Activated naive CD8-positive, alpha-beta T cell treated with anti-CD3 and anti-CD28 coated beads for 36 hours (primary cell): ENCODE results near the gene PHC2. TPM values are rescaled to one million over a fixed set of nuclear protein-coding genes. Genes with fewer than 3 reads are reported as not detected.
A peak's percentile ranks its signal among the peaks of the same experiment; 100 is the strongest.

Source experiments
- DNase-seq: peaks from one replicate; pipeline ENCODE4 v3.0.0; 2021
- H3K27ac Mint-ChIP-seq: one replicate; pipeline ENCODE4 v1.8.0; 2022; ENCODE audit warnings: mild to moderate bottlenecking, moderate library complexity, mixed read lengths
- H3K27me3 Mint-ChIP-seq: one replicate; pipeline ENCODE4 v1.8.0; 2022; ENCODE audit warnings: mild to moderate bottlenecking, mixed read lengths
- H3K36me3 Mint-ChIP-seq: one replicate; pipeline ENCODE4 v1.8.0; 2021; ENCODE audit warnings: mild to moderate bottlenecking, mixed read lengths
- H3K4me1 Mint-ChIP-seq: one replicate; pipeline ENCODE4 v1.8.0; 2021; ENCODE audit warnings: mixed read lengths
- H3K4me3 Mint-ChIP-seq: one replicate; pipeline ENCODE4 v1.8.0; 2022; ENCODE audit warnings: mild to moderate bottlenecking, moderate library complexity, mixed read lengths
- H3K9me3 Mint-ChIP-seq: one replicate; pipeline ENCODE4 v1.8.0; 2022; ENCODE audit warnings: mixed read lengths
- total RNA-seq, 2 experiments: library from RNA; stranded (reverse); gene quantifications; one replicate each; pipeline ENCODE4 v1.2.3, GENCODE V29; 2021

The PHC2 gene, protein sequence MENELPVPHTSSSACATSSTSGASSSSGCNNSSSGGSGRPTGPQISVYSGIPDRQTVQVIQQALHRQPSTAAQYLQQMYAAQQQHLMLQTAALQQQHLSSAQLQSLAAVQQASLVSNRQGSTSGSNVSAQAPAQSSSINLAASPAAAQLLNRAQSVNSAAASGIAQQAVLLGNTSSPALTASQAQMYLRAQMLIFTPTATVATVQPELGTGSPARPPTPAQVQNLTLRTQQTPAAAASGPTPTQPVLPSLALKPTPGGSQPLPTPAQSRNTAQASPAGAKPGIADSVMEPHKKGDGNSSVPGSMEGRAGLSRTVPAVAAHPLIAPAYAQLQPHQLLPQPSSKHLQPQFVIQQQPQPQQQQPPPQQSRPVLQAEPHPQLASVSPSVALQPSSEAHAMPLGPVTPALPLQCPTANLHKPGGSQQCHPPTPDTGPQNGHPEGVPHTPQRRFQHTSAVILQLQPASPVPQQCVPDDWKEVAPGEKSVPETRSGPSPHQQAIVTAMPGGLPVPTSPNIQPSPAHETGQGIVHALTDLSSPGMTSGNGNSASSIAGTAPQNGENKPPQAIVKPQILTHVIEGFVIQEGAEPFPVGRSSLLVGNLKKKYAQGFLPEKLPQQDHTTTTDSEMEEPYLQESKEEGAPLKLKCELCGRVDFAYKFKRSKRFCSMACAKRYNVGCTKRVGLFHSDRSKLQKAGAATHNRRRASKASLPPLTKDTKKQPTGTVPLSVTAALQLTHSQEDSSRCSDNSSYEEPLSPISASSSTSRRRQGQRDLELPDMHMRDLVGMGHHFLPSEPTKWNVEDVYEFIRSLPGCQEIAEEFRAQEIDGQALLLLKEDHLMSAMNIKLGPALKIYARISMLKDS
- 10 to 100 TPM; 26.9 to 28.7 TPM for total RNA-seq

DNA sequence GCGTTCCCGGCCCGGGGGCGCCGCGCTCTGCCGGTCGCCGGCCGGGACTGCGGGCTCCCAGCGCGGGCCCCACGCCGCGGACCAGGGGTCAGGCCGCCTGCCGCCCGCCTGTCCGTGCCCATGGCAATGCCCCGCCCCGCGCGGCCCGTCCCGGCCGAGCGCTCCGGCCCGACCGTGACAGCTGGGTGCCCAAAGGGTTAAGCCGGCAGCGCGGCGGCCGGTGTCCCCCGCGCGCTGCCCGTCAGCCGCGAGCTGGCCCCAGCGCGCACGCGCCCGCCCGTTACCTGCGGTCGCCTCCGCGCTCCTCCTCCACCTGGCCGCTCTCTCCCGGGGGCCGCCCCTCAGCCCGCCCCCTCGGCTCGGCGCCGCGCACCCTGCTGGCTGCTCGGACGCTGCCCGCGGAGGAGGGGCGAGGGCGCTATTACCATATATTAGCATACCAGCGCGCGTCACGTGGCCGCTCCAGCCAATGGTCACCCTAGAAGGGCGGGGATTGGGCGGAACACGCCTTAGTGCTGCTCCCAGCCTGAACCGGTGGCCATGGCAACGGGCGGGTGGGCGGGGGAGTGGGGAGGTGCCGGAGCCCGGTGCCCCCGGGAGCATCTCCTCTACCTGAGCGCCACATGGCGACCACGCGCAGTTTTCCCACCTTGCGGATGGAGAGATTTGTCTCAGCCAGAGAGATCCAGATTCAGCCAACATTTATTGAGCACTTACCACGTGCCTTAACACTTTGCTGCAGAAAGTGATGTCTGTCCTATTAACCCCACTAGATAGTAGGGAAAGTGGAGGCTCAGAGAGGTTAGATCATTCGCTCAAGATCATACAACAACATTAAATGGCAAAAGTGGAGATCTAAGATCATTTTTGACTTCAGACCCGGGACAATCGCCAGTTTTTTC, at the start of gene PHC2:
Gene PHC2 (minus strand): TSS at position 404 of the 902 bp plus-strand sequence. CDS start 55,556 bp downstream, outside the sequence.
- Mint-ChIP-seq H3K4me1 (peaks cover 8% of the 10 kb centered on the region), H3K36me3 (no peaks in the 10 kb centered on the region), H3K27me3 (no peaks in the 10 kb centered on the region), H3K9me3 (no peaks in the 10 kb centered on the region), H3K4me3 (peak within 1 kb of the TSS; percentile 54), H3K27ac (no peak within 1 kb of the TSS)
- DNase-seq, result peak; percentile 95

DNA sequence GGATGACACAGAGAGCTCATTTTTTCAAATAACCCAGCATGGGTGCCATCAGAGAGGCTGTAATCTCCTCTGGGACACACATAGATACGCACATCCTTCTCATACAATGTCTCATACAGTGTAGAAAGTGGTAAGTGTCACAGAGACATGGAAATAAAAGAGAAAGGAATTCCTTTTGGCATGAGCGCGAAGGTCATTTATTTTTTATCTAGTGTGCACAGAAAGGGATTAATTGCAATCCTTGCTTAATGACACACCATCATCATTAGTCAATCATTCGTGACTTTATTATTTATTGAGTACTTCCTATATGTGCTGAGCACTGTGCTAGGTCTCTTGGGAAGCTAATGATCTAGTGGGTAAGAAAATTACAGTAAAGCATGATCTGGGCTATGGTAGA, 46.6 kb upstream of the PHC2 start:
- no peak for DNase-seq
- peaks cover 3% of the 10 kb centered on the region for H3K4me1 Mint-ChIP-seq
- H3K9me3 Mint-ChIP-seq, result no peaks in the 10 kb centered on the region
- H3K36me3 Mint-ChIP-seq, result peaks cover 9% of the 10 kb centered on the region
- H3K27me3 Mint-ChIP-seq, result no peaks in the 10 kb centered on the region
- no peak overlapping the region for H3K27ac Mint-ChIP-seq
- no peak overlapping the region for H3K4me3 Mint-ChIP-seq

DNA sequence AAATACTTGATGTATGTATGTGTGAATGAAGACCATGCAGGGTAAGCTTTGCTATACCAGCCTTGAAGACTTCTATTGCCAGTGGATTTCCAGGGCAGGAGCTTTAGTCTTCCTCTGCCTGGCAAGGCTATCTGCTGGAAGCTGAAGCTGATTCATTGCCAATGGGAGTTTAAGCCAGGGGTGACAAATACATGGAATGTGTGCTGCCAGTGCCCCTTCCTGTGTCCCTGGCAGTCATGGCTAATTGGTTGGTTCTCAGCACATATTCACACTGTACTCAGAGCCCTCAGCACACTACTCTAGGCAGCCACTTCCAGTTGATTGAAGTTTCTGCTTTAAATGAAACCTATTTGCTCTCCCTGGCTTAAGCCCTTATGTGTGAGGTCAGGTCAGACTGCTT, 43.0 kb upstream of the PHC2 start:
- DNase-seq, result no peak
- H3K36me3 Mint-ChIP-seq, result peaks cover 3% of the 10 kb centered on the region
- H3K9me3 Mint-ChIP-seq, result no peaks in the 10 kb centered on the region
- H3K27ac Mint-ChIP-seq, result no peak overlapping the region
- H3K4me1 Mint-ChIP-seq, result peaks cover 17% of the 10 kb centered on the region
- no peak overlapping the region for H3K4me3 Mint-ChIP-seq
- H3K27me3 Mint-ChIP-seq, result no peaks in the 10 kb centered on the region

DNA sequence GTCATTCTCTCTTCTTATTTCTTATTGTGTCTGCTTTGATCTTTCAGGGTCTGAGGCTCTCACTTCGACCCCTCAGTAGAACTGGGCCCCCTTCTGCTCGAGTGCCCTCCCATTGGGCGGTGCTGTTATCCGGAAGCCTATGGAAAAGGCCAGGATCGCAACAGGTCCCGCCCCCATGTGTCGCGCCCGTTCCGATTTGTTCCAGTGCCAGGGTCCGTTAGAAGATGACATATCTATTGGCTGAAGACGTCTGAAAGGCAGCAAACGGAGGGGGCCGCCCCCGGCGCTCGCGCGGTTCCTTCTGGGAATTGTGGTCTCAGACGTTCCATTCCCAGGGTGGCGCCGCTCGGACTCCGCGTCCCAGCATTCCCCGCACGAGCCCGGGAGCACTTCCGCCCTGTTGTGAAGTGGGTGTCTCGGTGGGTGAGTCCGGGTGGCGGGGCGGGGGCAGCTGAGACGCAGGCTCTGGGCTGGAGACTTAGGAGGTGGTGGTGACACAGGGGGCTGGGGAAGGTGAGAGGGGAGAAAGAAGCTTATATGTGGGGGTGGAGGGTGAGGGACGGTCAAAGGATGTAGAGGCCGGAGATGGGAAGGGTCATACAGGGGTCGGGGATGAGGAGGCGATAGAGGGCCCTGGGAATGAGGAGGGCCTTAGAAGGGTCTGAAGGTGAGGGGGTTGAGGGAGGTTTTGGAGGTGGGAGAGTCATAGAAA, 41.5 kb upstream of the PHC2 start, which contains the start of gene ZSCAN20:
Gene ZSCAN20 (plus strand): TSS at position 377 of the 712 bp plus-strand sequence. CDS start 6,644 bp downstream, outside the sequence.
- peak; percentile 89 for DNase-seq
- Mint-ChIP-seq H3K27me3 (no peaks in the 10 kb centered on the region), H3K4me1 (peaks cover 17% of the 10 kb centered on the region), H3K9me3 (no peaks in the 10 kb centered on the region), H3K27ac (peak within 1 kb of the TSS; percentile 80), H3K36me3 (peaks cover 1% of the 10 kb centered on the region), H3K4me3 (peak within 1 kb of the TSS; percentile 89)

DNA sequence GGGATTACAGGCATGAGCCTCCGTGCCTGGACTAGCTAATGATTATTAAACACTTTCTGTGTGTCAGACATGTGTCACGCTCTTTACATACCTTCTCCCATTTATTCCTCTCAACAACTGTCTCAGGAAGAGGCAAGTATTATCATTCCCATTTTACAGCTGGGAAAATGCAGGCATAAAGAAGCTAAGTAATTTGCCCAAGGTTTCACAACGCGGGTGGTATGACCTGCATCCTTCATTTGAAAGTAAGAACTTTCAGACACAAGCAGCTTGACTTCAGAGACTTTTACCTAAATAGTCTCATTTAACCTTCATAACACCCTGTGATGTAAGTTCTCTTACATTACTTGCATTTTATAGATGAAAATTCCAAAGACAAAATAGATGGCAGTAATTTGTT, 40.5 kb upstream of the PHC2 start:
- Mint-ChIP-seq H3K4me3 (no peak overlapping the region), H3K27ac (no peak overlapping the region), H3K4me1 (peaks cover 17% of the 10 kb centered on the region), H3K27me3 (no peaks in the 10 kb centered on the region), H3K36me3 (peaks cover 1% of the 10 kb centered on the region), H3K9me3 (no peaks in the 10 kb centered on the region)
- no peak for DNase-seq

DNA sequence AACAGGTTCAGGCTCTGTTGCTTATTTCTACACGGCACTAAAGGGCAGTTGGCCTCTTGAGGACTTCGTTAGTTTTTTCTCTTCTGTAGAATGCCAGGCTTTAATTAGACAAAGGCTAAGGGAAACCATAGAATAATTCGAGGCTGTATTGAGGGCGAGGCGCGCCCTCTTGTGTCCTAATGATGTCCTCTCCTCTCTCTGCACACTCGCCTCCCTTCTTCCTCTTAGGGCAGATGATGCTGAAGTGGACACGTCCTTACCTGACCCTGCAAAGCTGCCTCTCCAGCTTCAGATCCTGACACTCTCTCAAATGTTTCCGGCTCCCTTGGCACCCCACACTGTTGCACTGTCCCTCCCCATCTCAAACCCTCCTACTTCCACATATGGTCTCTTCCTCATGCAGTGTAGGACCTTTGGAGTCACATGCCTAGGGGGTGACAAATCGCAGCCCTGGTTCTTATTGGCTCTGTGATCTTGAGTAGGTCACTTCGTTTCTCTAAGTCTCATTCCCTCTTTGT, 39.7 kb upstream of the PHC2 start:
- Mint-ChIP-seq H3K4me3 (no peak overlapping the region), H3K27ac (no peak overlapping the region)

DNA sequence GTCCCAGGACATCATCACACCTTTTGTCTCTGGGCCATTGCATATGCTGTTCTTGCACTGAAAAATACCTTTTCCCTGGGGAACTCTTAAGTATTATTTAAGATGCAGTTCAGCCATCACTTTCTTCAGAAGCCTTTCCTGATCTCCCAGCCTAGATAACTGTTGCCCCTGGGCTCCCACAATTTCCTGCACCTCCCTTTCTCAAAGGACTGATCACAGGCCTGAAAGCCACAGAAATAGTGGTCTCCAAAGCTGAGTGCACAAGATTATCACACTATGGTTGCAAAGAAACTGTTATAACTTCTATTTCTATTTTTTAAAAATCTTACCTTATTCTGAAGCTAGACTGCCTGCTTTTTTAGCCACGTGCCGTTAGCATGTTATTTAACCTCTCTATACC, 38.8 kb upstream of the PHC2 start:
- Mint-ChIP-seq H3K27me3 (no peaks in the 10 kb centered on the region), H3K9me3 (no peaks in the 10 kb centered on the region), H3K4me1 (peaks cover 17% of the 10 kb centered on the region), H3K27ac (no peak overlapping the region), H3K36me3 (peaks cover 1% of the 10 kb centered on the region), H3K4me3 (no peak overlapping the region)
- no peak for DNase-seq

More for the DNA sequence above, 39.7 kb upstream of the PHC2 start:
- peaks cover 17% of the 10 kb centered on the region for H3K4me1 Mint-ChIP-seq
- H3K27me3 Mint-ChIP-seq, result no peaks in the 10 kb centered on the region
- H3K36me3 Mint-ChIP-seq, result peaks cover 1% of the 10 kb centered on the region
- DNase-seq, result peak; percentile 52
- H3K9me3 Mint-ChIP-seq, result no peaks in the 10 kb centered on the region

DNA sequence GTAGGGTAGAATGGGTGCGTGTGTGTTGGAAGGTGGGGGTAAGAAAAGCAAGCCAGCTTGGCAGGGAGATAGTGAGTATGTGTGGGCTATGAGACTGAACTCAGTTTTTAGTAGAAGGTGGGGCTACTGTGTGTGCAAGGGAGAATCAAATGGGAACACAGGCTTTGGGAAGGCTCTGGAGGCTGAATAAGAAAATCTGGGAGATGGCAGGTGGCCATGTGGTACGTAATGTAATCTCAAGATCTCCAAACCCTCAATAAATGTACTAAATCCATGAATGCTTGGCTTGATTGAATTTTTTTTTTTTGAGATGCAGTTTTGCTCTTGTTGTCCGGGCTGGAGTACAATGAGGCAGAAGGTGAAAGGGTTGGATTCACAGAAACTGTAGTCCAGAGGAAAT, 38.1 kb upstream of the PHC2 start:
- no peak for DNase-seq
- Mint-ChIP-seq H3K4me3 (no peak overlapping the region), H3K36me3 (peaks cover 1% of the 10 kb centered on the region), H3K4me1 (peaks cover 17% of the 10 kb centered on the region), H3K27me3 (no peaks in the 10 kb centered on the region), H3K27ac (no peak overlapping the region), H3K9me3 (no peaks in the 10 kb centered on the region)

DNA sequence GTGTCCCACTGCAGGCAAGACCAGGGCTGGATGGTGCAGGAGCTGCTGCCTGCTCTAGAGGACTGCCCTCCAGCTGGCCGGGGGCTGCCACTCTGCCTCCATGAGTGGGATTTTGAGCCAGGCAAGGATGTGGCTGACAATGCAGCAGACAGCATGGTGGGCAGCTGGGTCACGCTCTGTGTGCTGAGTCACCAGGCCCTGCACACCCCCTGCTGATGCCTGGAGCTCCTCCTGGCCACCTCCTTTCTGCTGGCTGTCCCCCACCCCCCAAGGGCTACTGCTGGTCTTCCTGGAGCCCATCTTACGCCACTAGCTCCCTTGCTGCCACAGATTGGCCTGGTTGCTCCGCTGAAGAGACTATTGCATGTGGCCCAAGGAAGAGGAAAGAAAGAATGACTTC, 37.6 kb upstream of the PHC2 start:
- no peak for DNase-seq
- Mint-ChIP-seq H3K27me3 (no peaks in the 10 kb centered on the region), H3K36me3 (peaks cover 1% of the 10 kb centered on the region), H3K4me1 (peaks cover 17% of the 10 kb centered on the region), H3K9me3 (no peaks in the 10 kb centered on the region), H3K27ac (no peak overlapping the region), H3K4me3 (no peak overlapping the region)

DNA sequence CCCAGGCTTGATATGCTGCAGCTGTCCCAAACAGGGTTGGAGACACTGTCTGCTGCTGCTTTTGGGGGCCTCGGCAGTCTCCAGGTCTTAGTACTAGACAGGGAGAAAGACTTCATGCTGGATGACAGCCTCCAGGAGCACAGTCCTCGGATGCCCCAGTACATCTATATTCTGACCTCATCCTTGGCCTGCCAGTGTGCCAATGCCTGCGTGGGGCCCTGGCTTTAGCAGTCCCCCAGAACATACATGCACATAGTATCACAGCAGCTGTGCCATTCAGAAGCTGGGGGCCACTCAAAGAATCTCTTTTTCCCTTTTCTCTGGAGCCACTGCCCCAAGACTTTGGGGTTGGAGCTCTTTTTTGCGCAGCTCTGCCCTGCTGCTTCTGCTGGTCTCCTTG, 37.1 kb upstream of the PHC2 start:
- Mint-ChIP-seq H3K27ac (no peak overlapping the region), H3K9me3 (no peaks in the 10 kb centered on the region), H3K27me3 (no peaks in the 10 kb centered on the region), H3K4me3 (no peak overlapping the region), H3K4me1 (peaks cover 15% of the 10 kb centered on the region), H3K36me3 (no peaks in the 10 kb centered on the region)
- DNase-seq, result no peak

DNA sequence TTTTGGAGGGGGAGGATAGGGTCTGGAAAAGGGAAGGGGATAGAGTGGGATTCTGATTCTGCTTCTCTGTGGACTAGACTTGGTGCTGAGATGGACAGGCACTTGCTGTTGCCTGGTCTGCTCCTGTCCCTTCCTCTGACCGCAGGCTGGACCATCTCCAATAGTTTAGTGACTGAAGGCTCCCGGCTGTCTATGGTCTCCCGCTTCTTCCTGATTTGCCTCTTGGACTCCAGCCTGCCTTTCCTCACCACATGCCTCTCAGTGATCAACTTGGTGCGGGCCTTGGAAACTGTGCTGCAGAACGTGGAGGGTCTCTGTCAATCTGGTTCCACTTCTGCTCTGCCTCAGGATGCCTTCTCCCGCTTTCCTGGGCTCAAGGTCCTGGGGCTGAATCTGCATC, 35.3 kb upstream of the PHC2 start:
- Mint-ChIP-seq H3K4me3 (no peak overlapping the region), H3K9me3 (no peaks in the 10 kb centered on the region), H3K27me3 (no peaks in the 10 kb centered on the region), H3K27ac (no peak overlapping the region), H3K4me1 (peaks cover 4% of the 10 kb centered on the region), H3K36me3 (no peaks in the 10 kb centered on the region)
- no peak for DNase-seq

DNA sequence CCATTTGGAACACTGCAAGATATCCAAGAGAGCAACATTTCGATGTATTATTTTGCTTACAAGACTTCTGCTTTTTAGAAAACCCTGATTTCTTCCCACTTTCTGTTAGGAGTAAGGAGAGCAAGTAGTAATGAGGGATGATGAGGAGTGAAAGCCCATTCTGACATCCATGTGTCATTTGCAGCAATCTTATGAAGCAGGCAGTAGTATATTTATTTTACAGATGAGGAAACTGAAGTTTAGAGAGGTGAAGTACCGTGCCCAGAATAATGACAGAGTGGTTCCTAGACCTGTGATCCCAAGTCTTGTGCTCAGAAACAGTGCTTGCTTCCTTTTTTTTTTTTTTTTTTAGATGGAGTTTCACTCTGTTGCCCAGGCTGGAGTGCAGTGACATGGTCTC, 34.4 kb upstream of the PHC2 start:
- Mint-ChIP-seq H3K27ac (no peak overlapping the region), H3K4me3 (no peak overlapping the region), H3K27me3 (no peaks in the 10 kb centered on the region), H3K4me1 (no peaks in the 10 kb centered on the region), H3K9me3 (no peaks in the 10 kb centered on the region), H3K36me3 (no peaks in the 10 kb centered on the region)
- DNase-seq, result no peak

DNA sequence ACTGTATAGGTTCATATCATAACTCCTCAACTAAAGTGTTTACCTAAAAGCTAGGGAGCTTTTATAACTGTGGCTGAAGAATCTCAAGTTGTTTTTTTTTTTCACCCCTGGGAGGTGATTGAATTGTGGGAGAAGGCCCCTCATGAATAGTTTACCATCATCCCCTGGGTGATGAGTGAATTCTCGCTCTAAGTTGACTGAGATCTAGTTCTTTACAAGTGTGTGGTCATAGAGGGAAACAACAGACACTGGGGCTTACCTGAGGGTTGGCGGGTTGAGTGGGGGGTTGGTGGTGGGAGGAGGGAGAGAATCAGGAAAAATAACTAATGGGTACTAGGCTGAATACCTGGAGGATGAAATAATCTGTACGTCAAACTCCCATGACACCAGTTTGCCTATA, 33.7 kb upstream of the PHC2 start:
- H3K36me3 Mint-ChIP-seq, result no peaks in the 10 kb centered on the region
- no peaks in the 10 kb centered on the region for H3K27me3 Mint-ChIP-seq
- no peak overlapping the region for H3K4me3 Mint-ChIP-seq
- no peak overlapping the region for H3K27ac Mint-ChIP-seq
- no peak for DNase-seq
- H3K9me3 Mint-ChIP-seq, result no peaks in the 10 kb centered on the region
- H3K4me1 Mint-ChIP-seq, result no peaks in the 10 kb centered on the region
